Hematopoietic multipotent progenitor cell treated with erythropoietin and hydrocortisone succinate and interleukin-3 and kit ligand, for 17 days (in vitro differentiated cells): ENCODE data around the gene IL27RA.

Source experiments
- DNase-seq: peaks from one replicate; pipeline ENCODE4 v3.0.0-alpha.2; 2015; ENCODE audit warnings: low spot score

The IL27RA gene

DNA sequence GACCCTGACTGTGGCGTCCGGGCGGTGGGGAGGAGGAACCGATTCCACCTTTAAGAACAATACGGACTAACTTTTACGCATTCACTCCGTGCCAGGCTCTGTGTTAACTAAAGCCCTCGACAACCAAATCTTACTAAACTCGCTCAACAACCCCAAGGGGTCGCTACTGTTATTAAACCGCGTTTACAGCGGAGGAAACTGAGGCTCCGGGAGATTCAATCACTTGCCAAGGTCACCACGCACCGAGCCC lies 57.8 kb downstream of the IL27RA start:
- no peak for DNase-seq

DNA sequence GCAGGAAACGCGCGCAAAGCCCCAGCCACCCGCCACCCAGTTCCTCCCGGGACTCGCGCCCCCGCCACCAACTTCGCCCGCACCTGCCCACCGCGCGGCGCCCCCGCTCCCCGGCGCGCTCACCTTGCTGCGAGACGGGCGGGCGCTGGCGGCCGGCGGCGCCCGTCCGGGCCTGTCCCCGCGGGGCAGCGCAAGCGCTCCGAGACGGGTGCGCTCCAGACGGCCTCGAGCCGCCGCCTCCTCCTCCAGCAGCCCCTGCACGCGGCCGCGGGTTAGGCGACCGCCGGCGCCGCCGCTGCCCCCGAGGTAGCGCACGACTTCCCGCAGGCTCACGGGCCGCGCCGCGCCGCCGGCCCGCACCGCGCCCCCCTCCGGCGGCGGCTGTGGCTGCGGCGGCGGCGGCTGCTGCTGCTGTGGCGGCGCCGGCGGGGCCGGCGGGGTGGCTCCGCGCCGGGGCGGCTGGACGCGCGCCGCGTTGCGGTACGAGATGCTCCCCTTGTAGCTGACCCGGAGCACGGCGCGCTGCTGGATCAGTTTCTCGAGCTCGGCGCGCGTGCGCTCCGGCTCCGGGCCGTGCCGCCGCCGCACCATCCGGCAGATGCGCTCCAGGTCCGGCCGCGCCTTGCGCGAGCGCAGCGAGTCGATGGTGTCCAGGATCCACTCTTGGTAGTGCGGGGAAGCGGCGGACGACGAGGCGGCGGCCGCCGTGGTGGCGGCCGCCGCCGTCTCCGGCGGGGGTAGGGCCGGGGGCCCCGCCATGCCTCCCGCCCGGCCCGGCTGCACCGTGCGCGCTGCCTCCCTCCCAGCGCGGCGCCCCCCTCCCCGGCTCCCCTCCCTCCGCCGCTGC lies 58.3 kb downstream of the IL27RA start:
- peak; percentile 47 for DNase-seq

DNA sequence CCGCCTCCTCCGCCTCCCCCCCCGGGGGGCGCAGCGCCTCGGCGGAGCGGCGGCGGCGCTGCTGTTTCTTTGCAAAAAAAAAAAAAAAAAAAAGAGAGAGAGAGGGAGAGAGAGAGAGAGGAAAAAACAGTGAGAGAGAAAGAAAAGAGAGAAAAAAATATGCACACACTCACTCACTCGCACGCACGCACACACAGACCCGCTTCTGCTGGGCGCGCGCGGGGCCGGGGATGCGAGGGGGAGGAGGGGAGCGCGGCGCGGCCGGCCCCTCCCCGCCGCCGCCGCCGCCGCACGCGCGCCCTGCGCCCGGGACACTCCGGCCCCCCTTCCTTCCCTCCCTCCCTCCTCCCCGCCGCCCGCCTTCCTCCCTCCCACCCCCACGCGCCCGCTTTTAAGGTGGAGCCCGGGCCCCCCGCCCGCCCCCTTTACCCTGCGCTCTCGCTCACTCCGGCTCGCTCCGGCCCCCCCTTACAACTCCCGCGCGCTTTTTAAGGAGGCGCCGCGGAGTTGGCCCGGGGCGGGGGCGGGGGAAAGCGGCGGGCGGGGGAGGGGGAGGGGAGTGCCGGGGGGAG lies 59.0 kb downstream of the IL27RA start, which contains the start of gene SAMD1:
TSS of gene SAMD1 (minus strand) at position 243 of the 572 bp plus-strand sequence.
- no peak for DNase-seq

DNA sequence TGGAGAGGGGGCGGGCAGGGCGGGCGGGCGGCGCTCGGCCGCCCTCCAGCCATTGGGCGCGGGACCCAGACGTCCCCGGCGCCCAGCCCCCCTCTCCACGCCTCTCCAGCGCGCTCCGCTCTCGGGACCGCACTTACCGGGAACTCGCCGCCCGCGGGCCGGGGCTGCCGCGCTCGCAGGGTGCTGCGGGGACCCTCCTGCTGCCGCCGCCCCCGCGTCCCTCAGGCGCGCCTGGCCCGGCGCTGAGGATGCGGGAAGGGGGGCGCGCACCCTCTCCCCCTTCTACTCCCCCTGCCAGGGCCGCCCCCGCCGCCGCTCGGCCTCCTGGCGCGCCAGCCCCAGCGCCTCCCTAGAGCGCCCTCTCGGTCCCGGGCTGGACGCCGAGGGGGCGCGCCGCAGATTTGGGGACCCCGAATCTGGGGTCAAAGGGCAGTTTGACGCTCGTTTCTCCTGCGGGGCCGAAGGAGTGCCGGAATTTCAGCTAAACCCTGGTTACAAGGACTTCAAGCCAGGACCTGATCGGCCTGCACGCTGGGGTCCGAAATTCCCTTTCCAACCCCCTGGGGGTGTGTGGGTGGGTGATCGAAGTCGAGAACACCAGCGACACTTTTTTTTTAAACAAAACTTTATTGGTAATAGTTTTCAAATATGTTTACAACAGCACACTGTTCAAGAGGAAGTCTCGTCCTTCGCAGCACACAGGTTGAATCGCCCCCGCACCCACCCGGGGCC lies 59.7 kb downstream of the IL27RA start:
- DNase-seq = peak; percentile 70

DNA sequence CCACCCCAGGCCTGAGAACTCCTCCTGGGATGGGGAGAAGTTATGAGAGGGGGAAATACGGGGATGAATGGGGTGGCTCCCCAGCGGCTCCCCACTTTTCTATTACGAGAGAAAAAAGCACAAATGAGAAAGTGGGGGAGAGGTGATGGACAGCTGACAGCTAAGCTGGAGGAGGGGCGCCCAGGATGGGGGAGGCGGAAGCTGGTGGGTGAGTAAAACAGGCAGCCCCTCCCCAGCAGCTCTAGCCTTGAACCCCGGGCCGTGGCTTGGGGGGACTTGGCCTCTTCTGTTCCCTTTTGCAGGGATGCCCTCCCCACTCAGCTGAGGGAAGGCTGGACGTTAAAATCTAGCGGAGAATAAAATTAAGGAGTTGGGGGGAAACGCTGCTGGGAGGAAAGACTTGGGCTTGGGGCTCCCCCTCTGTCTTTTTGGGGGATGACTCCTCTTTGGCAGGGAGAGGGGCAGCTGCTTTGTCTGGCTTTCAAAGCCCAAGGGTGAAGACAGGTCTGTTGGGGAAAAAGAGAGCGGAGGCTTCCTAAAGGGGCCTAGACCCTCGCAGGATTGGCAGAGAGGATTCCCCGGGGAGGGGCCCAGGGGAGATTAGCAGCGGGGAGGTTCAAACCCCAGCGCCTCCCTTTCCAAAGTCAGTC lies 60.4 kb downstream of the IL27RA start:
- DNase-seq = no peak

DNA sequence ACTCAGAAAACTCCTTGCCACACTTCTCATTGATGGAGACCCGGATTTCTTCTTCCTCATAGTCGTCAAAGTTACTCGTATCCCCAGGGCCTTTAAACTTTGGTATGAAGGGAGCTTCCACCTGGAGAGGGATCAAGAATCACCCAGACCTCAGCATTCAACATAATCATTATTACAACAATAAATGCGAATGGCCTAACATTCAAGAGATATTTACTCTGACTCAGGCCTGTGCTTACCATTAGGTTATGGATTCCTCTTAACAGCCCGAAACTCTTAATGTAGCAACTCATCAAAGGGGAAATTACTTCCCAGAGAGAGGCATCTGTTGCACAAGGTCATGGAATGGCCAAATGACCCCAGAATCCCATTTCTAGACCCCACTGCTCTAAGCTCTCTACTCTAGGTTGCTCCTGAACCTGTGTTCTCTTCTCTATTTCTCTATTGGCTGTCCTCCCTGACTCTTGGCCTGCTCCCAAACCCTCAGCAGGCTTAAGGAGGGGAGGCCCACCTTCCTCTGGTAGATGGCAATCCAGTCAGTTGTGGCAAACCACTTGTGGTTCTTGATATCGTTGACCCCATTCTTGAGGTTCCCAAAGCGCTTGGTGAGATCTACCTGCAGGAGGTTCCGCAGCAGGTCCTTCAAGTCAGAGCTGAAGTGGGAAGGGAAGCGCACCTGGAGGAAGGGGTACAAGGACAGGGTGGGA lies 61.7 kb downstream of the IL27RA start:
- DNase-seq = no peak

DNA sequence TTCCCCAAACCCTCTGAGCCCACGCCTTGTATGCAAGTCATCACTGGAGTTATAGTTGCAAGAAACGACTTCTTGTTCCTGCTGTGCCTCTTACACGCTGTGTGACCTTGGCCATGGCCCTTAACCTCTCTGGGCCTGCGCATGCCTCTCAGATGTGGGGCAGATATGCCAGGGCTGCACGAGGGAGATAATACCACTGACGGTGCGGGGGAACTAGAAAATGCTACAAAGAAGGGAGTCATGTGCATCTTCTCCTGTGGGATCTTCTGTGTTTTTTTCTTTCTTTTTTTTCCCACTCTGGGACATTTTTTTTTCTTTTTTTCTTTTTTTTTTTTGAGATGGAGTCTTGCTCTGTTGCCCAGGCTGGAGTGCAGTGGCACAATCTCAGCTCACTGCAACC lies 63.3 kb downstream of the IL27RA start:
- peak; percentile 73 for DNase-seq

DNA sequence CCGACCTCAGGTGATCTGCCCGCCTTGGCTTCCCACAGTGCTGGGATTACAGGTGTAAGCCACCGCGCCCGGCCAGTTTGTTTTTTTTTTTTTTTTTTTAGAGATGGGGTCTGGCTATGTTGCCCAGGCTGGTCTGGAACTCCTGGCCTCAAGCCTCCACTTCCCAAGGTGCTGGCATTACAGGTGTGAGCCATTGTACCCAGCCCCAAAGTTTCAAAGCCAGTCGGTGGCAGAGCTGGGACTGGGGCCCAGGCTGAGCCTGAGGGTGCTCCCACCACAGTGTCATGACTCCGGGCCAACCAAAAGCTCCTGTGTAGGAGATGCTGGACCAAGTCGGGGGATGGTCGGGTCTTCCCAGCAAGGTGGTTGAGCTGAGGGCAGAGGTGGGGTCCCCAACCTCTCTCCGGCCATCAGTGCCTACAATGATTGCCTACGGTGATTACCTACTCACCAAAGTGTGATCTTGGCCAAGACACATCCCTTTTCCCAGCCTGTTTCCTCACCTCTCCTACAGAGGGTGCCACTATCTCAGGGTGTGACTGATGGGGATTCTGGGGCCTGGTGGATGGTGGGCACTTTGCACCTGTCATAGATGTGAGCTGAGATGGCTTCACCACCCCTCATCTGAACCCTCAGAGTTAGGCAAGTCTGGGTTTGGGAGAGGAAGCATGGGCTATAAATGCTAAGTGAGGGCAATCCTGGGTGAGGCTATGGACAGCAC lies 64.9 kb downstream of the IL27RA start:
- no peak for DNase-seq

DNA sequence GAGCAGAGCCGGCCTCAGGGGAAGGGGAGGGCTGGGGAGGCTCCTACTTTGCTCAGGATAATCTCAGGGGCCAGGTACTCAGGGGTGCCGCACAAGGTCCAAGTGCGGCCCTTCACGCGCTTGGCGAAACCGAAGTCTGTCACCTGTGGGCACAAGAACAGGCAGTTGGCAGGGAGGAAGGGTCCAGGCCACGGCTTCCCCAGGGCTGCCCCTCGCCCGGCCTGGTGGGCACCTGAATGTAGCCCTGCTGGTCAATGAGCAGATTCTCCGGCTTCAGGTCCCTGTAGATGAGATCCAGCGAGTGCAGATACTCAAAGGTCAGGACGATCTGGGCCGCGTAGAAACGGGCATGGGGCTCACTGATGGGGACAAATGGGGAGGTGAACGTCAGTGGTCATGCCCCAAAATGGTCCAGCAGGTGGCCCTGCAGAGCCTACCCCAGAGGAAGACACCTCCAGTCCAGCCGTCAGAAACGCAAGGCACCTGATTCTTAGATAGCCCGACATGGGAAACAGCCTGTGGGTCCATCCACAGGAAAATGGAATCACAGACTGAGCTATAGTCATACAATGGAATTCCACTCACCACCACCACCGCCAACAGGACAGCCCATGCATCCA lies 66.1 kb downstream of the IL27RA start:
- no peak for DNase-seq

DNA sequence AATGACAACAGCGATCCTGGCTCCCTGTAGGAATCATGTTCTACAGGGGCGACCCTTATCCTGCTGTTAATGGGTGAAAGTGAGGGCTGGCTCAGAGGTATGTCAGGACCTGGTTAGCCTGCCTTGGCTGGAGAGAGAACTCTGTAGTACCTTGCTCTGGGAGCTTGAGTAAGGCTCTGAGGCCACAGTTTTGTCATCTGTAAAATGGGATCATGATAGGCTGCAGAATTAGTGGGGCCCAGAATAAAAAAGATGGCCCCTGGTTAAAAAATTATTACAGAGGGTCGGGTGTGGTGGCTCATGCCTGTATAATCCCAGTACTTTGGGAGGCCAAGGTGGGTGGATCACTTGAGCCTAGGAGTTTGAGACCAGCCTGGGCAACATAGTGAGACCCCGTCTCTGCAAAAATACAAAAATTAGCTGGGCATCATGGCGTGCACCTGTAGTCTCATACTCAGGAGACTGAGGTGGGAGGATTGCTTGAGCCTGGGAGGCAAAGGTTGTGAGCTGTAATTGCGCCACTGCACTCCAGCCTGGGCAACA lies 69.5 kb downstream of the IL27RA start:
- DNase-seq = no peak

DNA sequence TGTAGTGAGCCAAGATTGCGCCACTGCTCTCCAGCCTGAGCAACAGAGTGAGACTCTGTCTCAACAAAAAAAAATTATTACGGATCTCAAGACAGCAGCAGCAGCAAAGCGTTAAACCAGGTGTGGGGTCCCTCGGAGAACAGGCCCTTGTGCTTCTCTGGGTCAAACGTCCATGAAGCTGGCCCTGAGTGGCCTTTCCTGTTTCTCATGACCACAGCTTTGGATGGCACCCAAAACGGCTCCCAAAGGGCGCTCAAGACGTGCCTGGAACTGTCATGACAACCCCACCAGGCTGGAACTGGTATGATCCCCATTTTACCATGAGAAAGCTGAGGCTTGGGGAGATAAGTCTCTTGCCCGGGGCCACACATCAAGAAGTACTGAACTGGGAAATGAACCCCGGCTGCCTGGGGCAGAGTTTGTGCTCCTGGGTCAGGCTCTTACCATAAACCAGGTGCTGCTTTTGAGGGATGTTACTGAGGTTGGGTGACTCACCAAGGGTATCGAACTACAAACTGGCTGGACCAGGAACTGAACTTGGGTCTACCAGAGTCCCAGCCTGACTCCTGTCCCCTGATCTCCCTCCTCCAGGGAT lies 70.6 kb downstream of the IL27RA start:
- DNase-seq = no peak

DNA sequence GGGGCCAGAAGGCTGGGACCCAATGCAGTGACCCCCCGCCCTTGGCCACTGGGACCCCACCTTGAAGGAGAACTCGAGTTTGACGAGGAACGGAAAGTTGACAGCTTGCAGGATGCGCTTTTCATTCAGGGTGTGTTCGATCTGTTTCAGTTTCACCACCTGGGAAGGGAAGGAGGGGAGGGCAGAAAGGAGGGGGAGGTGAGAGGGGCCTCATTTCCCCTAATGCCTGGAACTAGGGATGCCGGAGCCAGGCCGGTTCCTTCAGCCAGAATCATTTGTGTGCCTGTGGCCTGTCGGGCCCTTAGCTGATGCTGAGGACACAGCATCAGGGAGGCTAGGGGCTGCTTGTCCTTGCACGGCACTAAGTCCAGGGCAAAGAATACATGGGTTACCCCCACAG lies 71.2 kb downstream of the IL27RA start:
- DNase-seq = no peak
